H1 (cell line): ENCODE measurements around the gene CNDP2. TPM values are rescaled to one million over a fixed set of nuclear protein-coding genes. Genes with fewer than 3 reads are reported as not detected.

Experiments used
- CTCF ChIA-PET: fragments of 300-600 bp; sonication (Branson Sonifier 250); formaldehyde crosslinking; loops from one replicate; lab custom pipeline; 2021; ENCODE audit not compliant: partially characterized antibody; lab: Charles Lee
- POLR2A ChIA-PET: fragments of 300-600 bp; sonication (Branson Sonifier 250); formaldehyde crosslinking; loops from one replicate; lab custom pipeline; 2021; ENCODE audit warnings: inconsistent platforms; ENCODE audit not compliant: partially characterized antibody; lab: Charles Lee
- DNase-seq, 2 experiments: peaks; one replicate each; pipeline versions ENCODE4 v3.0.0 to v3.0.0-alpha.2; 2010 to 2022; ENCODE audit warnings: low spot score in 2 of 2, low read depth in 1 of 2, mixed read lengths in 1 of 2
- FAIRE-seq: peaks from 2 replicates; lab custom pipeline; 2011; peaks lifted over from hg19 to GRCh38; lab: Jason Lieb, UNC
- H2AFZ ChIP-seq: 2 replicates; pipeline ENCODE4 v1.8.1; 2012; ENCODE audit warnings: low read length, inconsistent platforms
- H2AK5ac ChIP-seq: 2 replicates; pipeline ENCODE4 v1.6.1; 2013; ENCODE audit warnings: low read depth, low read length
- H2BK120ac ChIP-seq: replicated peaks from 2 replicates; pipeline ENCODE3; 2013; ENCODE audit warnings: low read depth, low read length, inconsistent platforms
- H2BK12ac ChIP-seq: 2 replicates; pipeline ENCODE4 v1.6.1; 2013; ENCODE audit warnings: low read depth, low read length
- H2BK15ac ChIP-seq: 2 replicates; pipeline ENCODE4 v1.6.1; 2013; ENCODE audit warnings: low read length
- H2BK20ac ChIP-seq: 2 replicates; pipeline ENCODE4 v1.6.1; 2013; ENCODE audit warnings: low read length
- H2BK5ac ChIP-seq: 2 replicates; pipeline ENCODE4 v1.6.1; 2013; ENCODE audit warnings: low read depth, low read length
- H3K14ac ChIP-seq: 2 replicates; pipeline ENCODE4 v1.6.1; 2013; ENCODE audit warnings: inconsistent platforms; ENCODE audit not compliant: insufficient read length
- H3K18ac ChIP-seq: 2 replicates; pipeline ENCODE4 v1.6.1; 2013; ENCODE audit warnings: low read length; ENCODE audit errors: extremely low read depth
- H3K23ac ChIP-seq: 2 replicates; pipeline ENCODE4 v1.6.1; 2013; ENCODE audit warnings: inconsistent platforms; ENCODE audit not compliant: insufficient read length
- H3K23me2 ChIP-seq: 2 replicates; pipeline ENCODE4 v1.6.1; 2013; ENCODE audit warnings: low read depth, low read length
- H3K27ac ChIP-seq: 2 replicates; pipeline ENCODE4 v1.6.1; 2011; ENCODE audit warnings: low read depth, low read length, inconsistent platforms
- H3K27me3 ChIP-seq, 4 experiments: replicated peaks in 1 of 4; 1 replicate in 1 of 4; 2 replicates in 3 of 4; pipeline versions ENCODE4 v1.6.1 to v1.8.1; 2011 to 2013; ENCODE audit warnings: low read length in 3 of 4, mild to moderate bottlenecking in 3 of 4, inconsistent platforms in 2 of 4, mixed read lengths in 2 of 4, moderate library complexity in 1 of 4; ENCODE audit not compliant: control insufficient read depth in 3 of 4, insufficient read depth in 3 of 4; ENCODE audit errors: extremely low read depth in 1 of 4
- H3K36me3 ChIP-seq, 4 experiments: 2 replicates each; pipeline versions ENCODE4 v1.6.1 to v1.8.1; 2011 to 2013; ENCODE audit warnings: mild to moderate bottlenecking in 4 of 4, low read length in 3 of 4, moderate library complexity in 2 of 4, control low read depth in 1 of 4, inconsistent platforms in 1 of 4; ENCODE audit not compliant: insufficient read depth in 4 of 4, control insufficient read depth in 2 of 4
- H3K4ac ChIP-seq: replicated peaks from 2 replicates; pipeline ENCODE3; 2013; ENCODE audit warnings: low read length, low read depth, mixed read lengths, inconsistent platforms; ENCODE audit not compliant: insufficient read length
- H3K4me1 ChIP-seq, 4 experiments: replicated peaks in 1 of 4; 1 replicate in 1 of 4; 2 replicates in 3 of 4; pipeline versions ENCODE4 v1.6.1 to v1.8.1; 2011 to 2013; ENCODE audit warnings: low read length in 3 of 4, inconsistent platforms in 2 of 4, mixed read lengths in 1 of 4; ENCODE audit not compliant: insufficient read depth in 4 of 4, control insufficient read depth in 3 of 4
- H3K4me2 ChIP-seq, 2 experiments: 2 replicates each; pipeline versions ENCODE4 v1.6.1 to v1.8.1; 2011 to 2013; ENCODE audit warnings: low read depth in 2 of 2, low read length in 2 of 2, control low read depth in 1 of 2, inconsistent platforms in 1 of 2, mild to moderate bottlenecking in 1 of 2; ENCODE audit not compliant: insufficient read depth in 1 of 2
- H3K4me3 ChIP-seq, 4 experiments: fragments of 200-600, 300-600 bp in 1 of 4; sonication (generic), shearing (Covaris generic), sonication (Bioruptor Twin) in 1 of 4; 2 replicates each; pipeline versions ENCODE4 v1.5.1 to v1.8.1; 2011 to 2016; ENCODE audit warnings: low read length in 4 of 4, low read depth in 3 of 4, control low read depth in 2 of 4, inconsistent platforms in 2 of 4, mild to moderate bottlenecking in 2 of 4, mixed read lengths in 1 of 4, moderate library complexity in 1 of 4; ENCODE audit not compliant: insufficient read depth in 2 of 4; ENCODE audit errors: extremely low read depth in 1 of 4
- H3K56ac ChIP-seq: replicated peaks from 2 replicates; pipeline ENCODE3; 2013; ENCODE audit warnings: low read depth, mild to moderate bottlenecking, mixed read lengths, low read length, inconsistent platforms; ENCODE audit not compliant: insufficient read length
- H3K79me1 ChIP-seq: 2 replicates; pipeline ENCODE4 v1.6.1; 2013; ENCODE audit warnings: low read depth, low read length, control low read depth
- H3K79me2 ChIP-seq, 2 experiments: 2 replicates each; pipeline versions ENCODE4 v1.6.1 to v1.8.1; 2012 to 2013; ENCODE audit warnings: low read length in 2 of 2, mild to moderate bottlenecking in 2 of 2, inconsistent platforms in 1 of 2; ENCODE audit not compliant: insufficient read depth in 2 of 2, control insufficient read depth in 1 of 2
- H3K9ac ChIP-seq, 4 experiments: replicated peaks in 1 of 4; 1 replicate in 1 of 4; 2 replicates in 3 of 4; pipeline versions ENCODE4 v1.6.1 to v1.8.1; 2011 to 2013; ENCODE audit warnings: low read depth in 3 of 4, low read length in 3 of 4, control low read depth in 2 of 4, mild to moderate bottlenecking in 2 of 4, moderate library complexity in 2 of 4, inconsistent platforms in 1 of 4; ENCODE audit errors: extremely low read depth in 1 of 4
- H3K9me3 ChIP-seq, 2 experiments: 2 replicates each; pipeline versions ENCODE4 v1.6.1 to v1.8.1; 2012 to 2013; ENCODE audit warnings: mild to moderate bottlenecking in 2 of 2, moderate library complexity in 2 of 2, control low read depth in 1 of 2, inconsistent platforms in 1 of 2, low read depth in 1 of 2, low read length in 1 of 2, mixed read lengths in 1 of 2; ENCODE audit not compliant: insufficient read depth in 2 of 2
- H4K20me1 ChIP-seq, 2 experiments: replicated peaks in 1 of 2; 2 replicates each; pipeline versions ENCODE3 to v1.8.1; 2011 to 2013; ENCODE audit warnings: inconsistent platforms in 2 of 2, low read length in 2 of 2, mild to moderate bottlenecking in 1 of 2; ENCODE audit not compliant: insufficient read depth in 2 of 2, control insufficient read depth in 1 of 2
- H4K5ac ChIP-seq: 2 replicates; pipeline ENCODE4 v1.6.1; 2013; ENCODE audit warnings: low read length, low read depth, mixed read lengths, inconsistent platforms; ENCODE audit not compliant: insufficient read length
- H4K8ac ChIP-seq: 2 replicates; pipeline ENCODE4 v1.8.0; 2013; ENCODE audit warnings: mild to moderate bottlenecking, moderate library complexity, low read length, inconsistent platforms; ENCODE audit not compliant: insufficient read depth; ENCODE audit errors: extremely low read depth
- H4K91ac ChIP-seq: replicated peaks from 2 replicates; pipeline ENCODE3; 2013; ENCODE audit warnings: low read length, mixed read lengths, inconsistent platforms; ENCODE audit not compliant: insufficient read length
- BACH1 ChIP-seq: IDR thresholded peaks from 2 replicates; pipeline ENCODE4 v1.6.1; 2012; ENCODE audit warnings: low read length, improper control_type of control experiment
- MAFK ChIP-seq: IDR thresholded peaks from 2 replicates; pipeline ENCODE4 v1.6.1; 2012; ENCODE audit warnings: low read depth, mild to moderate bottlenecking, improper control_type of control experiment, low read length
- NRF1 ChIP-seq: IDR thresholded peaks from 2 replicates; pipeline ENCODE4 v1.6.1; 2011; ENCODE audit warnings: mild to moderate bottlenecking, low read depth, low read length, improper control_type of control experiment
- POLR2A ChIP-seq, 2 experiments: IDR thresholded peaks; 1 replicate in 1 of 2; 2 replicates in 1 of 2; pipeline ENCODE4 v1.6.1; 2011; ENCODE audit warnings: low read depth in 2 of 2, low read length in 2 of 2, mild to moderate bottlenecking in 2 of 2; ENCODE audit errors: control extremely low read depth in 1 of 2
- RAD21 ChIP-seq, 2 experiments: IDR thresholded peaks in 1 of 2; conservative IDR thresholded peaks in 1 of 2; 2 replicates each; pipeline ENCODE4 v1.6.1; 2011; ENCODE audit warnings: low read depth in 2 of 2, low read length in 2 of 2, improper control_type of control experiment in 1 of 2, inconsistent platforms in 1 of 2, mild to moderate bottlenecking in 1 of 2, moderate library complexity in 1 of 2
- RNF2 ChIP-seq: fragments of 200-900, 300-1000 bp; sonication (generic); IDR thresholded peaks from 2 replicates; pipeline ENCODE4 v1.7.1; 2016; ENCODE audit warnings: borderline replicate concordance, low read depth, mild to moderate bottlenecking, antibody characterized with exemption, low read length; ENCODE audit not compliant: poor library complexity, severe bottlenecking; ENCODE audit errors: missing control alignments
- TAF7 ChIP-seq: optimal IDR thresholded peaks from 2 replicates; pipeline ENCODE3; 2011; ENCODE audit warnings: low read depth, mild to moderate bottlenecking, inconsistent platforms, low read length, moderate library complexity, borderline replicate concordance
- WGBS, 2 experiments: shearing (Covaris generic) in 1 of 2; methylation state at CpG; one replicate each; pipeline versions ENCODE4 v1.1.6 to v1.1.7; 2013 to 2015; ENCODE audit warnings: low lambda C conversion rate in 2 of 2, mixed read lengths in 2 of 2, inconsistent platforms in 1 of 2, low coverage in 1 of 2, missing lambda C conversion rate in 1 of 2; ENCODE audit not compliant: insufficient replicate concordance in 2 of 2, insufficient coverage in 1 of 2, insufficient read length in 1 of 2; ENCODE audit errors: extremely low coverage in 1 of 2, missing lambda C conversion rate in 1 of 2; 5-methylcytosine and 5-hydroxymethylcytosine counted together
- polyA plus RNA-seq, 7 experiments: library from polyadenylated mRNA; depleted of rRNA in 3 of 7; stranded (reverse) in 5 of 7; unstranded in 2 of 7; fragments of >200 nt in 5 of 7; fragments of 200-250 nt in 2 of 7; gene quantifications; 1 replicate in 5 of 7; 2 replicates in 1 of 7; 4 replicates in 1 of 7; pipeline versions ENCODE4 v1.2.1 to v1.2.3, GENCODE V29; 2011 to 2013; ENCODE audit warnings: missing spikeins in 2 of 7, mixed read lengths in 2 of 7
- total RNA-seq: library from RNA; stranded (reverse); fragmentation: NEBNext Ultra II Directional; extraction: Animal tissue kit (Norgen Biotek cat#: 25700); gene quantifications from 2 replicates; pipeline ENCODE4 v1.2.1, GENCODE V29; 2021

CNDP2 gene
- total and polyA plus RNA-seq, 2 of the 8 experiments (the other 6 are each of a cell fraction or from before 2014, with no cell fraction given) = 71.8 to 243 TPM

DNA sequence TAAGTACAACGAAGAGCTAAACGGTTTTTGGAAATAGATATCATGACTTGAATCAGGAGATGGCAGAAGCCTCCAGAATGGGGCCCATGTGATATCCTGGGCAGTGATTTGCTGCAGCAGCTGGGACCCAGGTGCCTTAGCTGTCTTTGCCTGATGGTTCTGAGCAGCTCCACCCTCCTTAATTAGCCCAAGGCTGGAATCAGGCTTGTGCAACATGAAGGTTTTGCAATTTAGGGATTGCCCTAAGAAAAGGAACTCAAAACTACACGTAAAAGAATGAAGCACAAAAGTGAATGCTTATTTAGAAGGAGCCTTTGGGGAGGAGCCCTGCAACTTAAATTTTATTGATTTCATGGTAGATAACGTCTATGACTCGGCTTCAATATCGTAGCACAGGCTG lies 17.3 kb upstream of the CNDP2 start:
- H3K56ac ChIP-seq = no peak overlapping the region
- no peak overlapping the region for H2AK5ac ChIP-seq
- no peak overlapping the region for H3K9ac ChIP-seq
- no peak overlapping the region for H3K18ac ChIP-seq
- H2BK20ac ChIP-seq = no peak overlapping the region
- H4K91ac ChIP-seq = no peak overlapping the region
- 93% methylated on average over 6 of the region's 6 CpGs; no CpG with 5 or more reads in 1 of the 2 experiments for WGBS, 2 experiments
- H3K79me2 ChIP-seq = no peaks in the 10 kb centered on the region
- FAIRE-seq (no peak), DNase-seq (no peak)
- ChIA-PET CTCF (interaction anchor here (0.9 to 1.9 kb wide), 4 partner anchors 15 to 129 kb away, joined by 3 to 7 read pairs (median 4); partner anchors contain the start of gene CNDP2), POLR2A (no interaction called here)
- no peak overlapping the region for H2BK120ac ChIP-seq
- no peak overlapping the region for H3K4ac ChIP-seq
- no peak overlapping the region for H2AFZ ChIP-seq
- no peak overlapping the region for H2BK12ac ChIP-seq
- no peaks in the 10 kb centered on the region; a peak in 1 of 7 replicates for H3K4me1 ChIP-seq
- no peaks in the 10 kb centered on the region for H4K20me1 ChIP-seq
- H3K36me3 ChIP-seq = no peaks in the 10 kb centered on the region
- H3K14ac ChIP-seq = no peak overlapping the region
- H2BK15ac ChIP-seq = no peak overlapping the region
- H3K23ac ChIP-seq = no peak overlapping the region
- H3K9me3 ChIP-seq = no peaks in the 10 kb centered on the region
- H3K23me2 ChIP-seq = no peaks in the 10 kb centered on the region
- H3K4me2 ChIP-seq = no peak overlapping the region
- no peaks in the 10 kb centered on the region for H3K79me1 ChIP-seq
- H3K27me3 ChIP-seq = peaks cover 0 to 1% (median 0%) of the 10 kb centered on the region in 4 experiments; a peak in 1 of 7 replicates
- H3K27ac ChIP-seq = no peak overlapping the region
- no peak overlapping the region for H4K8ac ChIP-seq
- no peak overlapping the region for H3K4me3 ChIP-seq
- H4K5ac ChIP-seq = no peak overlapping the region
- no peak overlapping the region for H2BK5ac ChIP-seq
- TF ChIP-seq RNF2 = no peak
- TF ChIP-seq RAD21 (IDR thresholded peaks at IDR 0.05 in 1 of 2, conservative IDR thresholded peaks at IDR 0.05 in 1 of 2; ENCODE audit: low read depth in 2 of 2, low read length in 2 of 2) = no peak
- no peak for TF ChIP-seq TAF7
- no peak for TF ChIP-seq NRF1
- no peak for TF ChIP-seq MAFK
- TF ChIP-seq BACH1 = no peak
- TF ChIP-seq POLR2A (IDR thresholded peaks at IDR 0.05; ENCODE audit: control extremely low read depth in 1 of 2, low read depth in 2 of 2, low read length in 2 of 2) = no peak
